Measurements from ENCODE around the gene MSI2.

GRCh38 chr17:57329380-57330214 lies 73.3 kb downstream of the MSI2 start:
- TF ChIP-seq USF2 (IDR thresholded peaks at IDR 0.05; ENCODE audit: borderline replicate concordance, low read depth, low read length) (no peak), CHD2 (IDR thresholded peaks at IDR 0.05; ENCODE audit: low read length, partially characterized antibody) (no peak), POLR2AphosphoS5 (IDR thresholded peaks at IDR 0.05; ENCODE audit: low read depth, low read length) (no peak), IRF3 (IDR thresholded peaks at IDR 0.05; ENCODE audit: low read depth, low read length) (no peak), YY1 (IDR thresholded peaks at IDR 0.05; ENCODE audit: low read depth) (no peak), RFX5 (IDR thresholded peaks at IDR 0.05; ENCODE audit: low read length) (no peak)
- TF ChIP-seq, protein P1, sequence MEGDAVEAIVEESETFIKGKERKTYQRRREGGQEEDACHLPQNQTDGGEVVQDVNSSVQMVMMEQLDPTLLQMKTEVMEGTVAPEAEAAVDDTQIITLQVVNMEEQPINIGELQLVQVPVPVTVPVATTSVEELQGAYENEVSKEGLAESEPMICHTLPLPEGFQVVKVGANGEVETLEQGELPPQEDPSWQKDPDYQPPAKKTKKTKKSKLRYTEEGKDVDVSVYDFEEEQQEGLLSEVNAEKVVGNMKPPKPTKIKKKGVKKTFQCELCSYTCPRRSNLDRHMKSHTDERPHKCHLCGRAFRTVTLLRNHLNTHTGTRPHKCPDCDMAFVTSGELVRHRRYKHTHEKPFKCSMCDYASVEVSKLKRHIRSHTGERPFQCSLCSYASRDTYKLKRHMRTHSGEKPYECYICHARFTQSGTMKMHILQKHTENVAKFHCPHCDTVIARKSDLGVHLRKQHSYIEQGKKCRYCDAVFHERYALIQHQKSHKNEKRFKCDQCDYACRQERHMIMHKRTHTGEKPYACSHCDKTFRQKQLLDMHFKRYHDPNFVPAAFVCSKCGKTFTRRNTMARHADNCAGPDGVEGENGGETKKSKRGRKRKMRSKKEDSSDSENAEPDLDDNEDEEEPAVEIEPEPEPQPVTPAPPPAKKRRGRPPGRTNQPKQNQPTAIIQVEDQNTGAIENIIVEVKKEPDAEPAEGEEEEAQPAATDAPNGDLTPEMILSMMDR (IDR thresholded peaks at IDR 0.05) = no peak
